ENCODE measurements around the gene TNIK.

The TNIK gene

GRCh38 chr3:171354706-171355582 is 105.3 kb downstream of the TNIK start:
- no peak for DNase-seq

- no peak for DNase-seq
Observed at GRCh38 chr3:171354049-171354705, 106.0 kb downstream of the TNIK start.

DNA sequence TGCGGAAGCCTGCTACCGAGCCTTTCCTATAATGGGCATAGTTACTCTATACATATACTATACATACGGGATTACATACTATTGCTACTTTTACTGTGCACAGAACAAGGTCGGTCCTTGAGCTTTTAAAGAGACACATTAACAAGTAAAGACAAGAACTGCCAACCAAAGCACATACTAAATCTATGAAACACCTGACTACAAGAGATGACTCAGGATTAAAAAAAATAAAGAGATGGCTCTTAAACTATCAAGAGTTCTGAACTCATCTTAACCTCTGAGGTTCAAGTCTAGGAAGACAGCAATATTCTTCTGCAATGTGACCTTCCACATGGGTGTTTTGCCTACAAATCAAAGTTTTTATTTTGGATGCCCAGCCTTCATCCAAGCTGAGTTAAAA is 106.8 kb downstream of the TNIK start:
- DNase-seq, result no peak

- DNase-seq, result no peak
Observed at GRCh38 chr3:171352387-171352935, 107.7 kb downstream of the TNIK start.

GRCh38 chr3:171351676-171352075 is 108.5 kb downstream of the TNIK start:
- DNase-seq, result no peak

DNA sequence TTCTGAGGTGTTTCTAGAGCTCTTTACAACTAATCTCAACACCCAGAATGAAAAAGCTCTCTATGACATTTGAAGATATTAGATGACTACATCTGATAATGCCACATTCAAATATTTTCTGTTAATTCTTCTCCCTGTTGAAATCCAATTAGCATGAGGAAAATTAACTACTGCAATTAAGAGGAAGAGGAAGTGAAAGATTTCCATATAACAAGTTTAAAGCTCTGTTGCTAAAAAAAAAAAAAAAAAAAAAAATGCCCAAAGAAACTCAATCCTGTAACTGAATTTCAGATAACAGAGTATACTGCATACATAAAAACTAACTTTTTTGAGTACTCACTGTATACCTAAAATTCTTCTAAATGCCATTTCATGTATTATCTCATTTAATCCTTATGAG is 109.8 kb downstream of the TNIK start:
- DNase-seq, result no peak

- DNase-seq, result no peak
Observed at GRCh38 chr3:171349392-171349791, 110.8 kb downstream of the TNIK start.

- DNase-seq, result no peak
Observed at GRCh38 chr3:171348121-171348520, 112.1 kb downstream of the TNIK start.

- no peak for DNase-seq
Observed at GRCh38 chr3:171347301-171348039, 112.7 kb downstream of the TNIK start.

DNA sequence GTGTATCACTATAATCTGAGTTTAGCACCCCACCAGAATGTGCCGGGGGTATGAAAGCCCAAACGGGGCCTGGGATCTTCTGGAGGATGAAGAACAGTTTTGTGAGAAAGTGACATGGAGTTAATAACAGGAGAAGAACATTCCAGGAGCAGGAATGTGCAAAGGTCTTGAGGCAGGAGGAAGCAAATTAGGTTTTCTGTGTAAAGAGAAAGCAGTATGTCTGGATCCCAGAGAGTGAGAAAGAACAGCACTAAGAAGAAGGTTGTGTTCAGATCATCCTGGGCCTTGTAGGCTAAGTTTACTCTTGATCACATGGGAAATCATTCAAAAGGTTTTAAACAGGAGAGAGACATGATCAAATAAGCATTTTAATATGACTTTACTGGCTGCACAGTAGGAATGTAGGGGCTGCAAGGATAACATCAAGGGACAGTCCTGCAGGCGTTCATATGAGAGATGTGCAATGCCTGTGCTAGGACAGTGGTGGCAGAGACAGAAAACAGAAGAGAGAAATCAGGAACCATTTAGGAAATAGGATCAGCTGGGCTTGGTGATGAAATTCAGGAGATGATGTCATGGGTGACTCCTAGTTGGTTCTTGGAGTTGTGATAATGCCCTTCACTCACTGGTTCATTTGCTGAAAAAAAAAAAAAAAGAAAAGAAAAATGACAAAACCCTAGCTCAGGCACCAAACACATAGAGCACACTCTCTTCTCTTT is 113.5 kb downstream of the TNIK start:
- no peak for DNase-seq

GRCh38 chr3:171346019-171346418 is 114.2 kb downstream of the TNIK start:
- no peak for DNase-seq

GRCh38 chr3:171345107-171345843 is 114.9 kb downstream of the TNIK start:
- DNase-seq, result no peak

DNA sequence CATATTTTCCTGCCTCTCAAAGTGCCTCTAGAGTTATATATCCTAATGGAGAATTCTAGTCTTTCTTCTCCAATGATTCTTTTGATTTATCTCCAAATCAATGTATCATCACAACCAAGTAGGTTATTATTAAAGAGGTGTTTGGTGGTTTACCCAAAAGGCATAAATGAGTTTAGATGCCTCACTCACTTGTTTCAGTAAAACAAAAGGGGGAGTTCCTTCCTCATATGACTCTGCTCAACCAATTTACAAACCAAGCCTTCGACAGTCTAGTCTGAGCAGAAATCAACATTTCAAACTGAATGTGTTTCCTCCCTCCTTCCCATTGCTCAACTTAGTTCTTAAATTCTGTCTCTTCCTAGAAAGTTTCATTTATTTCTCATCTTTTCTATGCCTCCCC is 116.5 kb downstream of the TNIK start:
- no peak for DNase-seq

GRCh38 chr3:171342783-171343420 is 117.3 kb downstream of the TNIK start:
- no peak for DNase-seq

- no peak for DNase-seq
Observed at GRCh38 chr3:171342200-171342599, 118.0 kb downstream of the TNIK start.

DNA sequence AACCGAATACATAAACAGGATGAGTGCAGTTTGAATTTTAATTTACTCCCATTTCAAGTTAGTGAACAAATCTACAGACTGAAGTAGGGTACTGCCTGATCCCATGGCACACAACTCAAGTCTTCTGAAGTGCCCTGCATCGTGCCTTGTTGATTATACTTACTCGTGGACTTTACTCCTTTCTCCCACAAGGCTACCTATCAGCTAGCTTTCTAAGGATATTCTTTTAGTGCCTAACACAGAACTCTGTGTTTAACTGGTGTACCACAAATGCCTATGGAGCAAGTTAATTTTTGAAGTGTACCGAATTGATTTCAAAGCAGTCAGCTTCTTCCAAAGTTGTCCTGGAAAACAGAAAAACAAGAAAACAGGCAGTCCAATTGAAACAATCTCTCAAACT is 119.8 kb downstream of the TNIK start:
- no peak for DNase-seq

DNA sequence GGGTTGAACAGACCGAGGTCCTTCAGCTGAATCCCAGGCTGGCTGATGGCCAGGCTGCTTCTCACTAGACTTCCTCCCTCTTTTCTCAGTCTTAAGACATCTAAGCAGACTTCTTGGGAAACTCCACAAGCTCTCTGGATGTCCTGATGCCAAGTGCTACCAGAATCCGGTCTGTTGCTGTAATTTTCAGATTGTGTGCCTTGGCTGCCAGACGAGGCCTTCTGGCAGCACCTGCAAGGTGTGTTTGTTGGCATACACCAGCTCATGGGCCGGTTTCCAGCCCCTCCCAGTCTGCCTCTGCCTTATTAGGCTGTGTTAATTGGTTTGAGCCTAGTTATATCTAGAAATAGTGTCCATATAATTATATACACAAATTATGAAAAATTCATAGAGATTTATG is 120.6 kb downstream of the TNIK start:
- DNase-seq, result no peak

DNA sequence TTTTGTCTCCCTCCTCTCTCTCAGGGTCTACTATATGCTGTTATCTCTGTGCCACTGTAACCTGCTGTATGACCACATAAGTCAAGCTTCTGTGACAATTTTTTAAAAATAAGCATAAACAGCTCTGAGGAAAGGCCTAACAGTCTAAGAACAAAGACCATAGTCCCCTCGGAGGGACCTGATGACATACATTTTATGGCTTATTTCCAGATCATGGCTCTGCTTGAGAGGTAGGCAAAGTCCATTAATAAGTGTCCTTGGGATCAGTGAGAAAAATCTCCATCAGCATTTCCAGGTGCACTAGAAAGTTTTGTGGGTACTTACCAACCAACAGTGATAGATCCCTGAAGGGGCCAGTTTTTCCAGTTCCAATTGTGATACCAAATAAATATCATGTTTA is 123.8 kb downstream of the TNIK start:
- no peak for DNase-seq

DNA sequence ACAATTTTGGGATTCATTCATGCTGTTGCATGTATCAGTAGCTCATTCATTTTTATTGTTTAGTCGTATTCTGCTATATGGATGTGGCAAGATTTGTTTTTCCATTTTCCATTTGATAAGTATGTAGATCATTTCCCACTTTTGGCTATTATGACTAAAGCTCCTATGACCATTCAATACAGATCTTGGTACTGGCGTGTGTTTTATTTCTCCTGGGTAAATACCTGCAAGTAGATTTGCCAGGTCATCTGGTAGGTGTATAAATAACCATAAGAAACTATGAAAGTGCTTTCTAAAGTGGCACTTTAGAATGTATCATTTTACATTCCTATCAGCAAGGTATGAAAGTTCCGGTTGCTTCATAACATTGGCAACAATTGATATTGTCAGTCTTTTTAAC is 124.6 kb downstream of the TNIK start:
- DNase-seq, result no peak

- no peak for DNase-seq
Observed at GRCh38 chr3:171334465-171334811, 125.8 kb downstream of the TNIK start.

DNA sequence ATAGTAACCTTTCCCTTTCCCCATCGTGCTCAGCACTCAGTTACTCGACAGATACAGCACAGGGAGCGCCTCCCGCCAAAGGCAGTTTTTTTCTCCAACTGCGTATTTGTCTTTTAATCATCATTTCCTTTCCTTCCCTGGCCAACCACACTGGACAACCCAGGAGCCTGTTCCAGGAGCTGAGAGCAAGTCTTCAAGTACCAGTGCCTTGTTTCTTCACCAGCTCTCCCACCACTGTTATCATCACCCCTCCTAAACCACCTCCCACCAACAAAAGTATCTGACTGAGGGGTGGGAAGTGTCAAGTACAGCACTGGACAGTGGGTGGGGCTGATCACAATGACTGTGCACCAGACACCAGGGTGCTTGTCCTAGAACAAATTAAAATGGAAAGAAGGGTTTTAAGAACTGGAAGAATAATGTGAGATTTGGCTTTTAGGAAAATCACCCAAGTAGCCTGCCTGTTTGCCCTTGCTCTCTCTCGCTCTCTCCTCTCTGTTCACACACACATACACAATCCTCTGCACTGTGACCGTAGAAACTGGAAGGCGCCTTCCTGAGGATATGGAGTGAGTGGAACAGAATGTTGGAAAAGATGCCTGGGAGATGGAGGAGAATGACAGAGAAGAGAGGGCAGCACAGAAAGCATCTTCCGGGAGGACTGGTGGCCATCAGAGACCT is 126.3 kb downstream of the TNIK start:
- DNase-seq, result no peak
